ENCODE results near the gene CDKN1C. TPM values are rescaled to one million over a fixed set of nuclear protein-coding genes. Genes with fewer than 3 reads are reported as not detected.
A peak's percentile ranks its signal among the peaks of the same experiment; 100 is the strongest.

CDKN1C gene
- total and polyA plus RNA-seq, 2 of the 8 experiments (the other 6 are each of a cell fraction or from before 2014, with no cell fraction given): 12.8 to 14.1 TPM

- Histone ChIP-seq H3K27ac (ENCODE audit: low read depth, low read length) (no peak overlapping the region), H3K9ac (replicated peaks in 1 of 4; ENCODE audit: extremely low read depth in 1 of 4, low read depth in 3 of 4, low read length in 3 of 4) (no peak overlapping the region), H4K20me1 (replicated peaks in 1 of 2; ENCODE audit: control insufficient read depth in 1 of 2, insufficient read depth in 2 of 2, low read length in 2 of 2) (no peaks in the 10 kb centered on the region), H3K4me2 (ENCODE audit: insufficient read depth in 1 of 2, low read depth in 2 of 2, low read length in 2 of 2) (no peak overlapping the region), H3K36me3 (ENCODE audit: control insufficient read depth in 2 of 4, insufficient read depth in 4 of 4, low read length in 3 of 4) (no peaks in the 10 kb centered on the region), H3K79me2 (ENCODE audit: control insufficient read depth in 1 of 2, insufficient read depth in 2 of 2, low read length in 2 of 2) (no peaks in the 10 kb centered on the region), H2AFZ (ENCODE audit: low read length) (no peak overlapping the region), H3K4me1 (replicated peaks in 1 of 4; ENCODE audit: control insufficient read depth in 3 of 4, insufficient read depth in 4 of 4, low read length in 3 of 4) (peaks cover 0 to 7% (median 4%) of the 10 kb centered on the region in 4 experiments; a peak in 4 of 7 replicates), H2BK120ac (replicated peaks; ENCODE audit: low read depth, low read length) (no peak overlapping the region), H2BK15ac (ENCODE audit: low read length) (no peak overlapping the region), H4K8ac (ENCODE audit: extremely low read depth, insufficient read depth, low read length) (peak overlapping the region; percentile 57; the same call in 1 of the 2 replicates), H4K91ac (replicated peaks; ENCODE audit: insufficient read length, low read length) (no peak overlapping the region), H3K23ac (ENCODE audit: insufficient read length) (no peak overlapping the region), H3K14ac (ENCODE audit: insufficient read length) (no peak overlapping the region), H3K23me2 (ENCODE audit: low read depth, low read length) (no peaks in the 10 kb centered on the region), H4K5ac (ENCODE audit: insufficient read length, low read depth, low read length) (no peak overlapping the region), H2BK12ac (ENCODE audit: low read depth, low read length) (0 out of 2 replicates have a peak overlapping the region, but pooled peaks have one; percentile 9), H3K79me1 (ENCODE audit: low read depth, low read length) (no peaks in the 10 kb centered on the region), H3K18ac (ENCODE audit: extremely low read depth, low read length) (no peak overlapping the region), H3K4me3 (ENCODE audit: extremely low read depth in 1 of 4, insufficient read depth in 2 of 4, low read depth in 3 of 4, low read length in 4 of 4) (no peak overlapping the region), H3K56ac (replicated peaks; ENCODE audit: insufficient read length, low read depth, low read length) (no peak overlapping the region), H3K4ac (replicated peaks; ENCODE audit: insufficient read length, low read depth, low read length) (no peak overlapping the region), H3K9me3 (ENCODE audit: insufficient read depth in 2 of 2, low read depth in 1 of 2, low read length in 1 of 2) (no peaks in the 10 kb centered on the region), H2BK5ac (ENCODE audit: low read depth, low read length) (no peak overlapping the region), H3K27me3 (replicated peaks in 1 of 4; ENCODE audit: control insufficient read depth in 3 of 4, extremely low read depth in 1 of 4, insufficient read depth in 3 of 4, low read length in 3 of 4) (peaks cover 0 to 16% (median 4%) of the 10 kb centered on the region in 4 experiments; a peak in 2 of 7 replicates), H2AK5ac (ENCODE audit: low read depth, low read length) (no peak overlapping the region), H2BK20ac (ENCODE audit: low read length) (no peak overlapping the region)
- POLR2A ChIA-PET (ENCODE audit: partially characterized antibody): interaction anchor here (1.4 to 1.7 kb wide), 2 partner anchors 15 to 41 kb away, joined by 4 to 5 read pairs; no protein-coding TSS in a partner anchor
- CTCF ChIA-PET (ENCODE audit: partially characterized antibody): interaction anchor here (0.9 to 1.4 kb wide), 2 partner anchors 40 to 123 kb away, joined by 3 to 5 read pairs; no protein-coding TSS in a partner anchor
- DNase-seq (ENCODE audit: low read depth in 1 of 2, low spot score in 2 of 2) (no peak), FAIRE-seq (no peak)
- WGBS, 2 experiments (ENCODE audit: extremely low coverage in 1 of 2, insufficient coverage in 1 of 2, insufficient read length in 1 of 2, insufficient replicate concordance in 2 of 2, low coverage in 1 of 2, low lambda C conversion rate in 2 of 2, missing lambda C conversion rate in 1 of 2): 90% methylated on average over 19 of the region's 19 CpGs; no CpG with 5 or more reads in 1 of the 2 experiments
- TF ChIP-seq HDAC2 (IDR thresholded peaks at IDR 0.05; ENCODE audit: borderline replicate concordance in 1 of 2, low read depth in 2 of 2, low read length in 2 of 2) (no peak), SAP30 (IDR thresholded peaks at IDR 0.05; ENCODE audit: insufficient read depth, insufficient replicate concordance, low read length) (no peak), SP2 (IDR thresholded peaks at IDR 0.05; ENCODE audit: low read length) (no peak), CBX5 (IDR thresholded peaks at IDR 0.05; ENCODE audit: low read depth, low read length) (no peak), BCL11A (IDR thresholded peaks at IDR 0.05; ENCODE audit: low read depth in 2 of 2, low read length in 2 of 2) (no peak), JUN (IDR thresholded peaks at IDR 0.05; ENCODE audit: low read depth, low read length) (no peak), POLR2A (IDR thresholded peaks at IDR 0.05; ENCODE audit: control extremely low read depth in 1 of 2, low read depth in 2 of 2, low read length in 2 of 2) (no peak), EGR1 (IDR thresholded peaks at IDR 0.05; ENCODE audit: borderline replicate concordance, low read depth, low read length) (no peak), SP1 (IDR thresholded peaks at IDR 0.05; ENCODE audit: low read depth, low read length) (no peak), TAF1 (IDR thresholded peaks at IDR 0.05; ENCODE audit: low read depth, low read length) (no peak), USF2 (IDR thresholded peaks at IDR 0.05; ENCODE audit: low read length) (no peak), JUND (IDR thresholded peaks at IDR 0.05; ENCODE audit: low read length) (no peak)
Measured at GRCh38 chr11:2844116-2844842, 41.3 kb downstream of the CDKN1C start.

Measured in H1 (cell line).